DND-41 (cell line): Measurements from ENCODE around the gene GFPT1.

Source experiments
- ATAC-seq: fragments of 200-7000 bp; cut with Tn5 transposase; 3 replicates; pipeline ENCODE4 v1.9.1; 2021; ENCODE audit warnings: low read depth; ENCODE audit not compliant: insufficient read depth
- DNase-seq: peaks from one replicate; pipeline ENCODE4 v3.0.0-alpha.2; 2020
- H2AFZ ChIP-seq: 2 replicates; pipeline ENCODE4 v1.6.0; 2012; ENCODE audit warnings: low read depth, low read length
- H3K27ac ChIP-seq: 2 replicates; pipeline ENCODE4 v1.5.1; 2012; ENCODE audit warnings: low read length, inconsistent platforms
- H3K27me3 ChIP-seq: fragments of 200-600 bp; sonication (generic); 2 replicates; pipeline ENCODE4 v1.6.0; 2012; ENCODE audit warnings: low read length, mild to moderate bottlenecking, inconsistent platforms; ENCODE audit not compliant: insufficient read depth, poor library complexity
- H3K36me3 ChIP-seq: 2 replicates; pipeline ENCODE4 v1.5.1; 2012; ENCODE audit warnings: low read length, inconsistent platforms; ENCODE audit not compliant: insufficient read depth
- H3K4me1 ChIP-seq: 2 replicates; pipeline ENCODE4 v1.5.1; 2012; ENCODE audit warnings: mild to moderate bottlenecking, low read length; ENCODE audit not compliant: insufficient read depth
- H3K4me2 ChIP-seq: 2 replicates; pipeline ENCODE4 v1.6.0; 2012; ENCODE audit warnings: mild to moderate bottlenecking, moderate library complexity, low read length, inconsistent platforms; ENCODE audit not compliant: insufficient read depth
- H3K4me3 ChIP-seq, 2 experiments: fragments of 200-600 bp in 1 of 2; shearing (Covaris generic) in 1 of 2; 2 replicates each; pipeline ENCODE4 v1.5.1; 2012 to 2016; ENCODE audit warnings: inconsistent platforms in 2 of 2, low read length in 2 of 2, mild to moderate bottlenecking in 2 of 2, low read depth in 1 of 2, moderate library complexity in 1 of 2
- H3K79me2 ChIP-seq: 2 replicates; pipeline ENCODE4 v1.6.0; 2012; ENCODE audit warnings: low read length, inconsistent platforms; ENCODE audit not compliant: insufficient read depth
- H3K9ac ChIP-seq: 2 replicates; pipeline ENCODE4 v1.6.0; 2012; ENCODE audit warnings: low read depth, mild to moderate bottlenecking, inconsistent platforms, low read length, moderate library complexity
- H3K9me3 ChIP-seq: 2 replicates; pipeline ENCODE4 v1.5.1; 2012; ENCODE audit warnings: low read length, moderate library complexity, mild to moderate bottlenecking, inconsistent platforms; ENCODE audit not compliant: insufficient read depth, severe bottlenecking
- H4K20me1 ChIP-seq: 2 replicates; pipeline ENCODE4 v1.6.0; 2012; ENCODE audit warnings: low read length; ENCODE audit not compliant: insufficient read depth
- EZH2 ChIP-seq: IDR thresholded peaks from 3 replicates; pipeline ENCODE4 v1.6.1; 2012; ENCODE audit warnings: borderline replicate concordance, low read depth, mild to moderate bottlenecking, moderate library complexity, low read length, inconsistent platforms; ENCODE audit not compliant: severe bottlenecking
- TF ChIP-seq, protein P1 (sequence below): IDR thresholded peaks from 2 replicates; pipeline ENCODE4 v1.5.1; 2012; ENCODE audit warnings: borderline replicate concordance, low read length, moderate library complexity, mild to moderate bottlenecking; ENCODE audit not compliant: poor library complexity, severe bottlenecking; ENCODE audit errors: extremely low read depth

Gene GFPT1

GRCh38 chr2:69381337-69381737, 5.7 kb downstream of the GFPT1 start:
- H2AFZ ChIP-seq = no peak overlapping the region
- no peak overlapping the region for H3K4me2 ChIP-seq
- peaks cover 16% of the 10 kb centered on the region; the same call in 1 of the 2 replicates for H4K20me1 ChIP-seq
- H3K4me3 ChIP-seq = no peak overlapping the region
- DNase-seq (no peak), ATAC-seq (peak; percentile 26; the same call in 1 of the 3 replicates)
- no peaks in the 10 kb centered on the region for H3K27me3 ChIP-seq
- H3K27ac ChIP-seq = no peak overlapping the region
- no peak overlapping the region for H3K9ac ChIP-seq
- no peaks in the 10 kb centered on the region for H3K9me3 ChIP-seq
- peaks cover 36% of the 10 kb centered on the region for H3K4me1 ChIP-seq
- H3K79me2 ChIP-seq = peaks cover 99% of the 10 kb centered on the region
- H3K36me3 ChIP-seq = peaks cover 3% of the 10 kb centered on the region; the same call in 1 of the 2 replicates
- TF ChIP-seq, protein P1, sequence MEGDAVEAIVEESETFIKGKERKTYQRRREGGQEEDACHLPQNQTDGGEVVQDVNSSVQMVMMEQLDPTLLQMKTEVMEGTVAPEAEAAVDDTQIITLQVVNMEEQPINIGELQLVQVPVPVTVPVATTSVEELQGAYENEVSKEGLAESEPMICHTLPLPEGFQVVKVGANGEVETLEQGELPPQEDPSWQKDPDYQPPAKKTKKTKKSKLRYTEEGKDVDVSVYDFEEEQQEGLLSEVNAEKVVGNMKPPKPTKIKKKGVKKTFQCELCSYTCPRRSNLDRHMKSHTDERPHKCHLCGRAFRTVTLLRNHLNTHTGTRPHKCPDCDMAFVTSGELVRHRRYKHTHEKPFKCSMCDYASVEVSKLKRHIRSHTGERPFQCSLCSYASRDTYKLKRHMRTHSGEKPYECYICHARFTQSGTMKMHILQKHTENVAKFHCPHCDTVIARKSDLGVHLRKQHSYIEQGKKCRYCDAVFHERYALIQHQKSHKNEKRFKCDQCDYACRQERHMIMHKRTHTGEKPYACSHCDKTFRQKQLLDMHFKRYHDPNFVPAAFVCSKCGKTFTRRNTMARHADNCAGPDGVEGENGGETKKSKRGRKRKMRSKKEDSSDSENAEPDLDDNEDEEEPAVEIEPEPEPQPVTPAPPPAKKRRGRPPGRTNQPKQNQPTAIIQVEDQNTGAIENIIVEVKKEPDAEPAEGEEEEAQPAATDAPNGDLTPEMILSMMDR = no peak
- TF ChIP-seq EZH2 = no peak

GRCh38 chr2:69380072-69380917, 6.7 kb downstream of the GFPT1 start:
- no peak for ATAC-seq
- H4K20me1 ChIP-seq = peaks cover 18% of the 10 kb centered on the region; the same call in 1 of the 2 replicates
- no peaks in the 10 kb centered on the region for H3K9me3 ChIP-seq
- peaks cover 26% of the 10 kb centered on the region for H3K4me1 ChIP-seq
- H2AFZ ChIP-seq = no peak overlapping the region
- H3K36me3 ChIP-seq = peaks cover 3% of the 10 kb centered on the region; the same call in 1 of the 2 replicates
- TF ChIP-seq, protein P1 = no peak
- no peak for TF ChIP-seq EZH2
- H3K4me2 ChIP-seq = no peak overlapping the region
- no peaks in the 10 kb centered on the region for H3K27me3 ChIP-seq
- no peak overlapping the region for H3K9ac ChIP-seq
- DNase-seq = no peak
- no peak overlapping the region for H3K27ac ChIP-seq
- no peak overlapping the region for H3K4me3 ChIP-seq
- peaks cover 99% of the 10 kb centered on the region for H3K79me2 ChIP-seq

- peaks cover 15% of the 10 kb centered on the region; the same call in 1 of the 2 replicates for H4K20me1 ChIP-seq
- no peak for TF ChIP-seq EZH2
- TF ChIP-seq, protein P1 = no peak
Observed at GRCh38 chr2:69376403-69376802, 10.6 kb downstream of the GFPT1 start.

More at GRCh38 chr2:69376403-69376802, 10.6 kb downstream of the GFPT1 start:
- H3K4me3 ChIP-seq = no peak overlapping the region
- H3K36me3 ChIP-seq = peaks cover 20% of the 10 kb centered on the region
- peaks cover 80% of the 10 kb centered on the region for H3K79me2 ChIP-seq
- DNase-seq (no peak), ATAC-seq (no peak)
- H3K4me1 ChIP-seq = peaks cover 2% of the 10 kb centered on the region; the same call in 1 of the 2 replicates
- no peaks in the 10 kb centered on the region for H3K9me3 ChIP-seq
- H3K27ac ChIP-seq = no peak overlapping the region
- no peaks in the 10 kb centered on the region for H3K27me3 ChIP-seq
- H3K9ac ChIP-seq = no peak overlapping the region
- H3K4me2 ChIP-seq = no peak overlapping the region
- no peak overlapping the region for H2AFZ ChIP-seq
